Right lobe of liver (tissue), 6 donors: Measurements from ENCODE around the gene C1QTNF1. TPM values are rescaled to one million over a fixed set of nuclear protein-coding genes. Genes with fewer than 3 reads are reported as not detected.

Experiments used
- ATAC-seq, 4 donors: fragments of 200-7000 bp; cut with Tn5 transposase; one replicate each; pipeline ENCODE4 v1.9.1; 2020; ENCODE audit warnings: mild to moderate bottlenecking in 4 of 4, moderate library complexity in 4 of 4
- DNase-seq, 3 donors: peaks; one replicate each; pipeline ENCODE4 v3.0.0-alpha.2; 2020
- H3K27ac ChIP-seq, 3 donors: fragments of 200-600 bp; one replicate each; pipeline ENCODE4 v1.8.0; 2022
- H3K27me3 ChIP-seq, 2 donors: fragments of 200-600 bp; one replicate each; pipeline ENCODE4 v1.8.0; 2022
- H3K36me3 ChIP-seq, 4 donors: fragments of 200-600 bp; sonication (generic) in 1 of 4; one replicate each; pipeline versions ENCODE4 v1.5.1 to v1.8.0; 2017 to 2022; ENCODE audit warnings: control low read depth in 1 of 4
- H3K4me1 ChIP-seq, 4 donors: fragments of 200-600 bp; sonication (generic) in 1 of 4; one replicate each; pipeline versions ENCODE4 v1.5.1 to v1.8.0; 2017 to 2022; ENCODE audit warnings: control low read depth in 1 of 4
- H3K4me3 ChIP-seq, 3 donors: fragments of 200-600 bp; one replicate each; pipeline ENCODE4 v1.8.0; 2022
- H3K9me3 ChIP-seq, 4 donors: fragments of 200-600 bp; sonication (generic) in 1 of 4; one replicate each; pipeline versions ENCODE4 v1.5.1 to v1.8.0; 2017 to 2022; ENCODE audit warnings: control low read depth in 1 of 4
- POLR2A ChIP-seq: fragments of 450-650 bp; IDR thresholded peaks from one replicate; pipeline ENCODE4 v1.6.1; 2017; ENCODE audit warnings: antibody characterized with exemption, mild to moderate bottlenecking
- WGBS: methylation state at CpG from one replicate; pipeline ENCODE4 v1.1.6; 2018; ENCODE audit warnings: low coverage, low lambda C conversion rate; ENCODE audit not compliant: insufficient coverage; ENCODE audit errors: missing lambda C conversion rate; 5-methylcytosine and 5-hydroxymethylcytosine counted together
- intact Hi-C, 2 donors: fragments of 100-400 bp; cut with DNase I; formaldehyde crosslinking; loops; one replicate each; pipeline versions ENCODE4 v1.11.2 to v1.14.1; 2022
- total RNA-seq, 6 experiments: library from RNA; depleted of rRNA in 2 of 6; stranded (reverse); fragments of >200 nt in 2 of 6; fragmentation: NEBNext Ultra II Directional in 3 of 6; extraction: Animal tissue kit (Norgen Biotek cat#: 25700) in 3 of 6; gene quantifications; one replicate each; pipeline versions ENCODE4 v1.1.0 to v1.2.4, GENCODE V29; 2016 to 2023
- TF ChIP-seq, protein P1 (sequence below), 4 donors: fragments of 200-600 bp in 3 of 4; fragments of 450-650 bp in 1 of 4; IDR thresholded peaks; one replicate each; pipeline versions ENCODE4 v1.5.1 to v1.8.0; 2016 to 2022; ENCODE audit warnings: antibody characterized with exemption in 4 of 4, mild to moderate bottlenecking in 2 of 4
- donor health status: DM: no; HTN: yes; CAD: no.
- donor health status: DM: no; HTN: no; CAD: no.
- donor health status: DM: no; HTN: no; CAD: no.
- donor health status: DM: no; HTN: yes; CAD: no.
- donor health status: DM: no; HTN: yes; CAD: no.

C1QTNF1 gene
- total RNA-seq, 6 experiments from 2014 or later = 9.8 to 40.2 (median 26.2) TPM

DNA sequence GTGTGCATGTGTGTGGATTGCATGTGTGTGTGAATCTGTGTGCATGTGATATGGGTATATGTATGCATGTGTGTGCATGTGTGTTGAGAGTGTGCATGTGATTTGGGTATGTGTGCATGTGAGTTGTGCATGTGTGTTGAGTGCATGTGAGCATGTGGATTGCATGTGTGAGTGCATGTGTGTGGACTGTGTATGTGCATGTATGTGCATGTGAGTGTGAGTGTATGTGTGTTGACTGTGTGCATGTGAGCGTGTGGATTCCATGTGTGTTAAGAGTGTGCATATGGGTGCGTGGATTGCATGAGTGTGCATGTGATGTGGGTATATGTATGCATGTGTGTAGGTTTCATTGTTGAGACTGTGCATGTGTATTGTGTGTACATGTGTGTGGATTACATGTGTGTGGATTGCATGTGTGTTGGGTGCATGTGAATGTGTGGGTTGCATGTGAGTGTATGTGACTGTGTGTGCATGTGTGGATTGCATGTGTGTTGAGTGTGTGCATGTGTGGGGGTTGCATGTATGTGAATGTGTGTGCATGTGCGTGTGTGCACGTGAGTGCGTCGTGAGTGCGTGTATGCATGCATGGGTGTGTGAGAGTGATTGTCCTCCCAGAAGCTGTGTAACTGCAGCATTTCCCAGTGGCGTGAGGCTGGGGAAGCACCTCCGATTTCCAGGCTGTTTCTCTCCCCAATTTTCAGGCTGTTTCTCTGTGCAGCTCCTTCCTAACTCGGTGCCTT, 19.4 kb downstream of the C1QTNF1 start:
- Histone ChIP-seq H3K4me3 (no peak overlapping the region), H3K27me3 (no peaks in the 10 kb centered on the region), H3K9me3 (no peaks in the 10 kb centered on the region), H3K36me3 (no peaks in the 10 kb centered on the region), H3K27ac (no peak overlapping the region), H3K4me1 (no peaks in the 10 kb centered on the region)
- intact Hi-C loops = no loop called here
- TF ChIP-seq, protein P1, sequence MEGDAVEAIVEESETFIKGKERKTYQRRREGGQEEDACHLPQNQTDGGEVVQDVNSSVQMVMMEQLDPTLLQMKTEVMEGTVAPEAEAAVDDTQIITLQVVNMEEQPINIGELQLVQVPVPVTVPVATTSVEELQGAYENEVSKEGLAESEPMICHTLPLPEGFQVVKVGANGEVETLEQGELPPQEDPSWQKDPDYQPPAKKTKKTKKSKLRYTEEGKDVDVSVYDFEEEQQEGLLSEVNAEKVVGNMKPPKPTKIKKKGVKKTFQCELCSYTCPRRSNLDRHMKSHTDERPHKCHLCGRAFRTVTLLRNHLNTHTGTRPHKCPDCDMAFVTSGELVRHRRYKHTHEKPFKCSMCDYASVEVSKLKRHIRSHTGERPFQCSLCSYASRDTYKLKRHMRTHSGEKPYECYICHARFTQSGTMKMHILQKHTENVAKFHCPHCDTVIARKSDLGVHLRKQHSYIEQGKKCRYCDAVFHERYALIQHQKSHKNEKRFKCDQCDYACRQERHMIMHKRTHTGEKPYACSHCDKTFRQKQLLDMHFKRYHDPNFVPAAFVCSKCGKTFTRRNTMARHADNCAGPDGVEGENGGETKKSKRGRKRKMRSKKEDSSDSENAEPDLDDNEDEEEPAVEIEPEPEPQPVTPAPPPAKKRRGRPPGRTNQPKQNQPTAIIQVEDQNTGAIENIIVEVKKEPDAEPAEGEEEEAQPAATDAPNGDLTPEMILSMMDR (IDR thresholded peaks at IDR 0.05) = no peak
- no peak for TF ChIP-seq POLR2A
- WGBS = 74% methylated on average over 3 of the region's 10 CpGs
- DNase-seq (no peak), ATAC-seq (no peak)

GRCh38 chr17:79043931-79044320, 20.0 kb downstream of the C1QTNF1 start:
- Histone ChIP-seq H3K36me3 (no peaks in the 10 kb centered on the region), H3K27me3 (no peaks in the 10 kb centered on the region), H3K27ac (no peak overlapping the region), H3K9me3 (no peaks in the 10 kb centered on the region), H3K4me3 (no peak overlapping the region), H3K4me1 (no peaks in the 10 kb centered on the region)
- intact Hi-C loops = no loop called here
- 42% methylated on average over 5 of the region's 12 CpGs for WGBS
- TF ChIP-seq, protein P1 (IDR thresholded peaks at IDR 0.05) = no peak
- no peak for TF ChIP-seq POLR2A
- DNase-seq = no peak
- ATAC-seq = no peak

DNA sequence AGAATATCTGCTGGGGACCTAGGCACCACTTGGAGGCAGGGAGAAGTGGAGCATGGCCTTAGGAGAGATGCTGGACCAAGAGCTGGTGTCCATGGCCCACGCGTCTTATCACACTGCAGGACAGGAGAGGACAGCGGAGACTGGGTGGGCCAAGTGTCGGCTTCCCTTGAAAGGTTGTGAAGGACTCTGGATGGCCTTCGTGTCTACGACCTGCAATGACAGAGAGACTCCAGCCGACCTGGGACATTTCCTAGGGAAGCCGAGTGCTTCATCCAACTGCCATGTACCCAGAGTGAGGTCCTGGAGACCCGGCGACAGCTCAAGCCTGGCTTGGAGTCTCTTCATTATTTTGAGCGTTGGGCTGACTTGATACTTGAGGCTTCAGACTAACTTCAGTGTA, 20.5 kb downstream of the C1QTNF1 start:
- H3K27ac ChIP-seq = no peak overlapping the region
- no peak for TF ChIP-seq POLR2A
- TF ChIP-seq, protein P1 (IDR thresholded peaks at IDR 0.05) = no peak
- WGBS = 36% methylated on average over 1 of the region's 11 CpGs
- ATAC-seq (no peak), DNase-seq (no peak)
- intact Hi-C loops = no loop called here
- H3K27me3 ChIP-seq = no peaks in the 10 kb centered on the region
- no peaks in the 10 kb centered on the region for H3K36me3 ChIP-seq
- no peaks in the 10 kb centered on the region for H3K4me1 ChIP-seq
- H3K9me3 ChIP-seq = no peaks in the 10 kb centered on the region
- no peak overlapping the region for H3K4me3 ChIP-seq

DNA sequence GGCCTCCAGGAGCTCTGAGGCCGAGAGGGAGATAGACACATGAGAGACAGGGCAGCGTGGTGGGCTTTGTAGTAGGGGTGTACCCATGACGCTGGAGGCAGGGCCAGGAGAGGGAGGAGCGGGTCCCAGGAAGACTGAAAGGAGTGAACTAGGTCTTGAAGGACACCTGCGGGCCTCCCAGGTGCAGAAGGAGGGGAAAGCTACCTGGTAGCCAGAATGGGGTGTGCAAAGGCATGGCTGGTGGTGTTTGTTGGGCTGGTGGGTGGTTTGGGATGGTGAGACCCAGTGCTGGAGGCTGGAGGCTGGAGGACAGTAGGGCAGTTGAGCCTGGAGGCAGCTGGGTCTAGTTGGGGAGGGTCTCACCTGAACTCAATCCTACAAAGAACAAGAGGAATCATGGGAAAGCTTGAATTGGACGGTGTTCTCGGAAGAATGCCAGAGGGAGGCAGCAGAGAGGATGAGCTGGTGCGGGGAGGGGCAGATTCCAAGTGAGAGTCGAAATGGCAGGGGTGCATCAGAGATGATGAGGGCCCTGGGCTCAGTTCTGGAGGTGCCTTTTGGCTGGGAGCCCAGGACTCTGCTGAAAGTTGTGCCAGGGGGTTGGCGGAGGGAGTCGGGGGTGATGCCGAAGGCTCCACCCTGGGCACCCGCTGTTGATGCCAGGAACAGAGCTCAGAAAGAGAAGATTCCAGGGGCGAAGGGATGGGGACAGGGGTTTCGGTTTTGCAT, 21.2 kb downstream of the C1QTNF1 start:
- Histone ChIP-seq H3K36me3 (no peaks in the 10 kb centered on the region), H3K9me3 (no peaks in the 10 kb centered on the region), H3K27ac (no peak overlapping the region), H3K4me3 (no peak overlapping the region), H3K27me3 (no peaks in the 10 kb centered on the region), H3K4me1 (no peaks in the 10 kb centered on the region)
- 57% methylated on average over 15 of the region's 15 CpGs for WGBS
- TF ChIP-seq, protein P1 (IDR thresholded peaks at IDR 0.05) = no peak
- TF ChIP-seq POLR2A = no peak
- intact Hi-C loops = no loop called here
- ATAC-seq (no peak), DNase-seq (no peak)
